ENCODE data around the gene SIDT2. TPM values are rescaled to one million over a fixed set of nuclear protein-coding genes. Genes with fewer than 3 reads are reported as not detected.
A peak's percentile ranks its signal among the peaks of the same experiment; 100 is the strongest.

The SIDT2 gene
- total RNA-seq, 4 donors from 2014 or later: 6.4 to 91.3 (median 28.7) TPM

GRCh38 chr11:117200813-117201657, 22.5 kb downstream of the SIDT2 start:
- Histone ChIP-seq H3K4me1 (peaks cover 0 to 12% of the 10 kb centered on the region in 2 donors), H3K4me3 (peak overlapping the region; percentile 58 to 95), H3K9me3 (no peaks in the 10 kb centered on the region), H3K36me3 (no peaks in the 10 kb centered on the region), H3K27me3 (no peaks in the 10 kb centered on the region), H3K27ac (peak overlapping the region; percentile 97 to 98)
- intact Hi-C loops (cut with DNase I; ENCODE audit: low total_unique reads): no loop called here
- no peak for TF ChIP-seq CTCF (IDR thresholded peaks at IDR 0.05)
- TF ChIP-seq POLR2A (IDR thresholded peaks at IDR 0.05): no peak
- DNase-seq: peak in 1 of 2 donors; percentile 40

GRCh38 chr11:117201658-117202305, 23.2 kb downstream of the SIDT2 start:
- peak overlapping the region; percentile 58 to 95 for H3K4me3 ChIP-seq
- peak overlapping the region; percentile 97 to 98 for H3K27ac ChIP-seq
- no peak for DNase-seq
- H3K27me3 ChIP-seq: no peaks in the 10 kb centered on the region
- intact Hi-C loops (cut with DNase I; ENCODE audit: low total_unique reads): no loop called here
- no peak for TF ChIP-seq CTCF (IDR thresholded peaks at IDR 0.05)
- TF ChIP-seq POLR2A (IDR thresholded peaks at IDR 0.05): no peak
- H3K9me3 ChIP-seq: no peaks in the 10 kb centered on the region
- H3K4me1 ChIP-seq: peaks cover 0 to 12% of the 10 kb centered on the region in 2 donors
- no peaks in the 10 kb centered on the region for H3K36me3 ChIP-seq

- peak overlapping the region; percentile 58 to 95 for H3K4me3 ChIP-seq
- TF ChIP-seq CTCF (IDR thresholded peaks at IDR 0.05) (no peak), POLR2A (IDR thresholded peaks at IDR 0.05) (no peak)
- H3K4me1 ChIP-seq: peaks cover 0 to 12% of the 10 kb centered on the region in 2 donors
- intact Hi-C loops (cut with DNase I; ENCODE audit: low total_unique reads): no loop called here
- H3K27me3 ChIP-seq: no peaks in the 10 kb centered on the region
- no peaks in the 10 kb centered on the region for H3K36me3 ChIP-seq
- no peak for DNase-seq
- H3K9me3 ChIP-seq: no peaks in the 10 kb centered on the region
- peak overlapping the region; percentile 97 to 98 for H3K27ac ChIP-seq
These were observed 24.0 kb downstream of the SIDT2 start for GRCh38 chr11:117202386-117203068.

- H3K27me3 ChIP-seq: no peaks in the 10 kb centered on the region
- DNase-seq: no peak
- intact Hi-C loops (cut with DNase I; ENCODE audit: low total_unique reads): no loop called here
- peak overlapping the region; percentile 58 to 95 for H3K4me3 ChIP-seq
- peak overlapping the region; percentile 97 to 98 for H3K27ac ChIP-seq
- H3K4me1 ChIP-seq: peaks cover 0 to 12% of the 10 kb centered on the region in 2 donors
- no peaks in the 10 kb centered on the region for H3K9me3 ChIP-seq
- H3K36me3 ChIP-seq: no peaks in the 10 kb centered on the region
- TF ChIP-seq POLR2A (IDR thresholded peaks at IDR 0.05) (no peak), CTCF (IDR thresholded peaks at IDR 0.05) (no peak)
These were observed 24.5 kb downstream of the SIDT2 start for GRCh38 chr11:117203069-117203407.

Measured in uterus (tissue), 4 donors.